Measurements from ENCODE around the gene STS. TPM values are rescaled to one million over a fixed set of nuclear protein-coding genes. Genes with fewer than 3 reads are reported as not detected.

STS gene
- total RNA-seq, 2 experiments from 2014 or later: 0.32 to 0.38 TPM

Small RNA genes lying within 50 kb of the gene (microRNA-seq; reads per million reads assigned to microRNA genes)
- gene MIR4767 (ENCODE audit: borderline microRNAs expressed, borderline replicate concordance): not detected

Other genes with a start within 250 kb of the STS start
- 10 to 100 TPM; 10.7 to 13.6 TPM for gene PUDP, start 441 bp downstream of the STS start, total RNA-seq